ENCODE data around the gene MID1.

The MID1 gene

GRCh38 chrX:10576777-10577447 lies 43.5 kb downstream of the MID1 start:
- DNase-seq (ENCODE audit: low read depth in 2 of 3, low spot score in 2 of 3), result no peak

GRCh38 chrX:10576186-10576585 lies 44.2 kb downstream of the MID1 start:
- DNase-seq (ENCODE audit: low read depth in 2 of 3, low spot score in 2 of 3), result no peak

- no peak for DNase-seq (ENCODE audit: low read depth in 2 of 3, low spot score in 2 of 3)
These were observed 45.7 kb downstream of the MID1 start for GRCh38 chrX:10574663-10575062.

- DNase-seq (ENCODE audit: low read depth in 2 of 3, low spot score in 2 of 3), result no peak
These were observed 49.1 kb downstream of the MID1 start for GRCh38 chrX:10571260-10571659.

- DNase-seq (ENCODE audit: low read depth in 2 of 3, low spot score in 2 of 3), result no peak
These were observed 49.8 kb downstream of the MID1 start for GRCh38 chrX:10570601-10571000.

GRCh38 chrX:10569946-10570345 lies 50.4 kb downstream of the MID1 start:
- no peak for DNase-seq (ENCODE audit: low read depth in 2 of 3, low spot score in 2 of 3)

GRCh38 chrX:10568428-10568827 lies 52.0 kb downstream of the MID1 start:
- DNase-seq (ENCODE audit: low read depth in 2 of 3, low spot score in 2 of 3), result no peak

GRCh38 chrX:10567136-10567535 lies 53.2 kb downstream of the MID1 start:
- DNase-seq (ENCODE audit: low read depth in 2 of 3, low spot score in 2 of 3), result no peak

- no peak for DNase-seq (ENCODE audit: low read depth in 2 of 3, low spot score in 2 of 3)
These were observed 53.7 kb downstream of the MID1 start for GRCh38 chrX:10566716-10567097.

GRCh38 chrX:10564484-10564883 lies 55.9 kb downstream of the MID1 start:
- no peak for DNase-seq (ENCODE audit: low read depth in 2 of 3, low spot score in 2 of 3)

GRCh38 chrX:10557166-10557565 lies 63.2 kb downstream of the MID1 start:
- DNase-seq (ENCODE audit: low read depth in 2 of 3, low spot score in 2 of 3), result no peak

- DNase-seq (ENCODE audit: low read depth in 2 of 3, low spot score in 2 of 3), result no peak
These were observed 64.0 kb downstream of the MID1 start for GRCh38 chrX:10556405-10556804.

- DNase-seq (ENCODE audit: low read depth in 2 of 3, low spot score in 2 of 3), result no peak
These were observed 64.5 kb downstream of the MID1 start for GRCh38 chrX:10555846-10556245.

GRCh38 chrX:10554612-10555270 lies 65.6 kb downstream of the MID1 start:
- no peak for DNase-seq (ENCODE audit: low read depth in 2 of 3, low spot score in 2 of 3)

GRCh38 chrX:10549280-10549679 lies 71.1 kb downstream of the MID1 start:
- no peak for DNase-seq (ENCODE audit: low read depth in 2 of 3, low spot score in 2 of 3)

- DNase-seq (ENCODE audit: low read depth in 2 of 3, low spot score in 2 of 3), result no peak
These were observed 71.7 kb downstream of the MID1 start for GRCh38 chrX:10548688-10549087.

GRCh38 chrX:10545882-10546281 lies 74.5 kb downstream of the MID1 start:
- DNase-seq (ENCODE audit: low read depth in 2 of 3, low spot score in 2 of 3), result no peak

- no peak for DNase-seq (ENCODE audit: low read depth in 2 of 3, low spot score in 2 of 3)
These were observed 77.8 kb downstream of the MID1 start for GRCh38 chrX:10542586-10542985.

GRCh38 chrX:10538831-10539230 lies 81.6 kb downstream of the MID1 start:
- DNase-seq (ENCODE audit: low read depth in 2 of 3, low spot score in 2 of 3), result no peak

GRCh38 chrX:10537308-10537707 lies 83.1 kb downstream of the MID1 start:
- no peak for DNase-seq (ENCODE audit: low read depth in 2 of 3, low spot score in 2 of 3)

GRCh38 chrX:10536744-10537143 lies 83.6 kb downstream of the MID1 start:
- no peak for DNase-seq (ENCODE audit: low read depth in 2 of 3, low spot score in 2 of 3)

- no peak for DNase-seq (ENCODE audit: low read depth in 2 of 3, low spot score in 2 of 3)
These were observed 85.8 kb downstream of the MID1 start for GRCh38 chrX:10534611-10535010.
